Measurements from ENCODE around the gene AP2B1.
A peak's percentile ranks its signal among the peaks of the same experiment; 100 is the strongest.
"Not testable (repeated sequence)": the region's sequence is repeated elsewhere in the genome, so short reads cannot be mapped to it uniquely, and the experiment has no call there.

AP2B1 gene

GRCh38 chr17:35557353-35557752 is 29.8 kb upstream of the AP2B1 start:
- TF ChIP-seq CTCF (conservative IDR thresholded peaks at IDR 0.05) = no peak
- no peak overlapping the region for H3K27ac ChIP-seq

- H3K27ac ChIP-seq = no peak overlapping the region
- no peak for TF ChIP-seq CTCF (conservative IDR thresholded peaks at IDR 0.05)
Observed at GRCh38 chr17:35559495-35560210, 27.5 kb upstream of the AP2B1 start.

GRCh38 chr17:35560703-35561102 is 26.4 kb upstream of the AP2B1 start, which contains the start of gene SLFN14:
SLFN14 (minus strand) TSS chr17:35560819; CDS start chr17:35558062, 2,757 bp downstream.
- no peak within 1 kb of the TSS for H3K27ac ChIP-seq
- TF ChIP-seq CTCF (conservative IDR thresholded peaks at IDR 0.05) = no peak

- H3K27ac ChIP-seq = not testable (repeated sequence)
Observed at GRCh38 chr17:35563181-35563580, 23.9 kb upstream of the AP2B1 start.

- TF ChIP-seq CTCF (conservative IDR thresholded peaks at IDR 0.05) = no peak
- peak overlapping the region; percentile 87 for H3K27ac ChIP-seq
Observed at GRCh38 chr17:35566968-35567367, 20.2 kb upstream of the AP2B1 start.

- TF ChIP-seq CTCF (conservative IDR thresholded peaks at IDR 0.05) = no peak
- peak overlapping the region; percentile 87 for H3K27ac ChIP-seq
Observed at GRCh38 chr17:35568561-35568960, 18.6 kb upstream of the AP2B1 start.

GRCh38 chr17:35569405-35569804 is 17.7 kb upstream of the AP2B1 start:
- no peak for TF ChIP-seq CTCF (conservative IDR thresholded peaks at IDR 0.05)
- no peak overlapping the region for H3K27ac ChIP-seq

- no peak overlapping the region for H3K27ac ChIP-seq
- TF ChIP-seq CTCF (conservative IDR thresholded peaks at IDR 0.05) = no peak
Observed at GRCh38 chr17:35575759-35576158, 11.4 kb upstream of the AP2B1 start.

Data from VCaP (cell line).